ENCODE measurements around the gene ATP1B1. TPM values are rescaled to one million over a fixed set of nuclear protein-coding genes. Genes with fewer than 3 reads are reported as not detected.

Gene ATP1B1
- total and polyA plus RNA-seq, 9 donors = 35.8 to 130 (median 81.0) TPM

DNA sequence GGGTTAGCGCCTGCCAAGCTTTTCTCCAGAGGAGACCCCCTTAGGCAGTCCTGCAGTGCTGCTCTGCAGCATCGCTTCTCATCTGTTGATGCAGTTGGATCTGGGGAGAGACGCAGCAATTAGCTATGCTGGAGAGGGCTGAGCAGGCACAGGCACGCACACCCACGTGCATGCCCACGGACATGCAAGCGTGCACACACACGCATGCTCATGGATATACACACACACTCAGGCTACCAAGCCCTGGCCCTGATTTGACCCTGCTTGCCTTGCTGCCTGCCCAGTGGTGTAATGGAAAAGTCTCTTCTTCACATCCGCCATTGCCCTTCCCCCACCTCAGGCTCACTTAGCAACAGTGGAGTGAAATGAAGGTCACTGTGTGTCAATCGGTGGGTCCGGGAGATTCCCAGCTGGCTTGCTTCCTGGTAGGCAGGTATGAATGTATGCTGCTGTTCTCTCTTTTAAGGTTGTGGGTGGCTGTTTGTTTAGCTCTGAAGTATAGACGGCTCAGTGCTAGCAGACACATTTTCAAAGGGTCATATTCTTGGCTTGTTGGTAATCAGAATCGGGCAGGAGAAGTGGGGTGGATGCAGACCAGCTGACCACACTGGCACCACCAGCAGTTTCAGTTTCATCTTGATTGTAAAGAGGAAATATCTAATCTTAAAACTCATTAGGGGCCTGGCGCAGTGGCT, 9.5 kb downstream of the ATP1B1 start:
- H3K27me3 ChIP-seq = no peaks in the 10 kb centered on the region
- H3K36me3 ChIP-seq = no peaks in the 10 kb centered on the region
- peak in 1 of 5 donors; percentile 40 for DNase-seq
- intact Hi-C loops (cut with DNase I) = no loop called here
- H3K4me1 ChIP-seq (ENCODE audit: insufficient read depth) = peaks cover 6% of the 10 kb centered on the region
- H3K4me3 ChIP-seq = no peak overlapping the region
- TF ChIP-seq, protein P1, sequence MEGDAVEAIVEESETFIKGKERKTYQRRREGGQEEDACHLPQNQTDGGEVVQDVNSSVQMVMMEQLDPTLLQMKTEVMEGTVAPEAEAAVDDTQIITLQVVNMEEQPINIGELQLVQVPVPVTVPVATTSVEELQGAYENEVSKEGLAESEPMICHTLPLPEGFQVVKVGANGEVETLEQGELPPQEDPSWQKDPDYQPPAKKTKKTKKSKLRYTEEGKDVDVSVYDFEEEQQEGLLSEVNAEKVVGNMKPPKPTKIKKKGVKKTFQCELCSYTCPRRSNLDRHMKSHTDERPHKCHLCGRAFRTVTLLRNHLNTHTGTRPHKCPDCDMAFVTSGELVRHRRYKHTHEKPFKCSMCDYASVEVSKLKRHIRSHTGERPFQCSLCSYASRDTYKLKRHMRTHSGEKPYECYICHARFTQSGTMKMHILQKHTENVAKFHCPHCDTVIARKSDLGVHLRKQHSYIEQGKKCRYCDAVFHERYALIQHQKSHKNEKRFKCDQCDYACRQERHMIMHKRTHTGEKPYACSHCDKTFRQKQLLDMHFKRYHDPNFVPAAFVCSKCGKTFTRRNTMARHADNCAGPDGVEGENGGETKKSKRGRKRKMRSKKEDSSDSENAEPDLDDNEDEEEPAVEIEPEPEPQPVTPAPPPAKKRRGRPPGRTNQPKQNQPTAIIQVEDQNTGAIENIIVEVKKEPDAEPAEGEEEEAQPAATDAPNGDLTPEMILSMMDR (IDR thresholded peaks at IDR 0.05) = no peak
- TF ChIP-seq POLR2A (IDR thresholded peaks at IDR 0.05) = no peak
- no peak for TF ChIP-seq EP300 (IDR thresholded peaks at IDR 0.05)
- WGBS, 3 donors = 77 to 86% (median 80%) methylated on average over 14 of the region's 14 CpGs
- H3K9me3 ChIP-seq = no peaks in the 10 kb centered on the region
- no peak overlapping the region for H3K27ac ChIP-seq

DNA sequence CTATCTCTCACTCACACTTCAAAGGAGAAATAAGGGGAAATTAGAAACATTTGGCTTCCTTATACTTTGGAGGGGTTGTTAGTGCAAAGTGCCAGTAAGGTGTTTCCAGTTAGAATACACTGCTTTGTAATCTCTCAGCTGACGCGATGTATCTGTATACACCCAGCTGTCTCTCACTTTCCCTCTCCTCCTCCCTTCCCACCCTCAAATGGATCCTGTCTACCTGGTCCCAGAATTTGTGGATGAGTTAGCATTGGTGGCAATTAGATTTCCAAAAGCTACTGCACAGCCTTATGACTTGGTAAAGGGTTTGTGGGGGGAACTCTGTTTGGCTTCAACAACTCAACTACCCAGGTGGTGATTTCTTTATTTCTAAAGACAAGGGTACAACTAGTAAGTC, 10.5 kb downstream of the ATP1B1 start:
- intact Hi-C loops (cut with DNase I) = no loop called here
- Histone ChIP-seq H3K4me1 (ENCODE audit: insufficient read depth) (peaks cover 3% of the 10 kb centered on the region), H3K4me3 (no peak overlapping the region)

DNA sequence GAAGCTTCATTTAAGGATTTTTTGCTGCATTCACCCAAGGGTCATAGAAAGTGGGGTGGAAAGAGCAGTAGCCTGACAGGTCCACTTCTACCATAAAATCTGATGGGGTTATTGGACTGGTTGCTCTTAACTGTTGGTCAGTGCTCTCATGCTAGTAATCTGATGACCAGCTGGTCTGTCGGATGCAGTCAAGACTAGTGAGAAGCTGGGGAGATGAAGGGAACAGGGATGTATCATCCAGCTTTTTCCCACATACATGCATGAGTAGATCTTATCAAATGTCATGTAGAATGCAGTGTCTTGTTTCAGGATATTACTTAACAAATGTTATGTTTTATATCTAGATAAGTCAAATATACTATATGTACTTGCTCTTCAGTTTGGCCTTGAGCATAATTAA, 11.1 kb downstream of the ATP1B1 start:
- no peaks in the 10 kb centered on the region for H3K36me3 ChIP-seq
- no peak overlapping the region for H3K4me3 ChIP-seq
- 87 to 95% (median 92%) methylated on average over 1 of the region's 1 CpG for WGBS, 3 donors
- intact Hi-C loops (cut with DNase I) = no loop called here
- no peak for DNase-seq
- H3K27ac ChIP-seq = no peak overlapping the region
- no peaks in the 10 kb centered on the region for H3K4me1 ChIP-seq (ENCODE audit: insufficient read depth)
- TF ChIP-seq, protein P1 (IDR thresholded peaks at IDR 0.05) = no peak
- TF ChIP-seq EP300 (IDR thresholded peaks at IDR 0.05) (no peak), POLR2A (IDR thresholded peaks at IDR 0.05) (no peak)
- no peaks in the 10 kb centered on the region for H3K9me3 ChIP-seq
- H3K27me3 ChIP-seq = no peaks in the 10 kb centered on the region

More for the DNA sequence above, 10.5 kb downstream of the ATP1B1 start:
- Histone ChIP-seq H3K9me3 (no peaks in the 10 kb centered on the region), H3K27me3 (no peaks in the 10 kb centered on the region), H3K36me3 (no peaks in the 10 kb centered on the region), H3K27ac (no peak overlapping the region)
- 91 to 96% (median 93%) methylated on average over 2 of the region's 2 CpGs for WGBS, 3 donors
- TF ChIP-seq POLR2A (IDR thresholded peaks at IDR 0.05) = no peak
- TF ChIP-seq, protein P1 (IDR thresholded peaks at IDR 0.05) = no peak
- no peak for TF ChIP-seq EP300 (IDR thresholded peaks at IDR 0.05)
- no peak for DNase-seq

DNA sequence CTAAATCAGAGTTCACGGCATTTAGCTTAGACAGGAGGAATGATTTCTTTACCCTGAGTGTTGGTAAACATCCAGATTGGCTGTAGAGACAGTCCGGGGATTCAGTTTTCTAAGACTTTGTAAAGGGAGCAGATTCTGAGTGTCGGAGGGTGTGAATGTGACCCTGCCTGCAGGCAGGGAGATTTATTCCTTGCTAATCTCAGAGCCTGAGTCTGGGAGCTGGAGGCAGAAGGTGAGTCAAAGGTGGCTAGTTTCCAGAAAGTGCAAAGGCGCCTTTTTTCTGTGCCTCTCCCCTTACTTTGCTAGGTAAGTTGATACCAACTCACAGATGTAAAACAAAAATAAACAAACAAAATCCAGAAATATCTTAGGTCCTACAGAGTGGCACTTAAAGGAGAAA, 11.7 kb downstream of the ATP1B1 start:
- Histone ChIP-seq H3K4me1 (ENCODE audit: insufficient read depth) (no peaks in the 10 kb centered on the region), H3K27ac (no peak overlapping the region), H3K27me3 (no peaks in the 10 kb centered on the region), H3K4me3 (no peak overlapping the region), H3K9me3 (no peaks in the 10 kb centered on the region), H3K36me3 (no peaks in the 10 kb centered on the region)
- TF ChIP-seq POLR2A (IDR thresholded peaks at IDR 0.05) = no peak
- intact Hi-C loops (cut with DNase I) = no loop called here
- no peak for DNase-seq
- WGBS, 3 donors = 82 to 90% (median 87%) methylated on average over 4 of the region's 4 CpGs

DNA sequence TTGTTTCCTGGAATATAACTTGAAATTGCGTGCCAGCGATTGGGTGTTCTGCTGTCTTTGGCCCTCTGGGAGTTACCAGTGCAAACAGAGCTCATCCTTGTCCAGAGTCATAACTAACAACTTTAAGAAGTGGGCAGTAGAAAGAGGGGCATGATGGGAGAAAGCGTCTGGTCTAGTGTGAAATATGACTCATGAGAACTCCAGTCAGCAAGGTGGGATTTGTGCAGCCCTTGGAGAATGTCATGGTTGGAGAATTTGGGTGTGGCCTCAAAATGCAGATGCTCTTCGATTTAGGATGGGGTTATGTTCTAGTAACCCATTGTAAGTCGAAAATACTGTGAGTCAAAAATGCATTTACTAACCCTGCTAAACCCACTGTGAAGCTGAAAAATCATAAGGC, 12.9 kb downstream of the ATP1B1 start:
- Histone ChIP-seq H3K4me3 (no peak overlapping the region), H3K27me3 (no peaks in the 10 kb centered on the region), H3K4me1 (ENCODE audit: insufficient read depth) (no peaks in the 10 kb centered on the region), H3K9me3 (no peaks in the 10 kb centered on the region), H3K27ac (no peak overlapping the region), H3K36me3 (no peaks in the 10 kb centered on the region)
- WGBS, 3 donors = 73 to 79% (median 74%) methylated on average over 5 of the region's 5 CpGs
- DNase-seq = no peak
- TF ChIP-seq POLR2A (IDR thresholded peaks at IDR 0.05) (no peak), EP300 (IDR thresholded peaks at IDR 0.05) (no peak)
- TF ChIP-seq, protein P1 (IDR thresholded peaks at IDR 0.05) = no peak
- intact Hi-C loops (cut with DNase I) = no loop called here
